Measurements from ENCODE around the gene IFNGR1. TPM values are rescaled to one million over a fixed set of nuclear protein-coding genes. Genes with fewer than 3 reads are reported as not detected.
"Not testable (repeated sequence)": the region's sequence is repeated elsewhere in the genome, so short reads cannot be mapped to it uniquely, and the experiment has no call there.

IFNGR1 gene
- 21.9 and 39.1 TPM in 2 replicates for total RNA-seq (2014; rRNA removed; shearing (Covaris generic))

DNA sequence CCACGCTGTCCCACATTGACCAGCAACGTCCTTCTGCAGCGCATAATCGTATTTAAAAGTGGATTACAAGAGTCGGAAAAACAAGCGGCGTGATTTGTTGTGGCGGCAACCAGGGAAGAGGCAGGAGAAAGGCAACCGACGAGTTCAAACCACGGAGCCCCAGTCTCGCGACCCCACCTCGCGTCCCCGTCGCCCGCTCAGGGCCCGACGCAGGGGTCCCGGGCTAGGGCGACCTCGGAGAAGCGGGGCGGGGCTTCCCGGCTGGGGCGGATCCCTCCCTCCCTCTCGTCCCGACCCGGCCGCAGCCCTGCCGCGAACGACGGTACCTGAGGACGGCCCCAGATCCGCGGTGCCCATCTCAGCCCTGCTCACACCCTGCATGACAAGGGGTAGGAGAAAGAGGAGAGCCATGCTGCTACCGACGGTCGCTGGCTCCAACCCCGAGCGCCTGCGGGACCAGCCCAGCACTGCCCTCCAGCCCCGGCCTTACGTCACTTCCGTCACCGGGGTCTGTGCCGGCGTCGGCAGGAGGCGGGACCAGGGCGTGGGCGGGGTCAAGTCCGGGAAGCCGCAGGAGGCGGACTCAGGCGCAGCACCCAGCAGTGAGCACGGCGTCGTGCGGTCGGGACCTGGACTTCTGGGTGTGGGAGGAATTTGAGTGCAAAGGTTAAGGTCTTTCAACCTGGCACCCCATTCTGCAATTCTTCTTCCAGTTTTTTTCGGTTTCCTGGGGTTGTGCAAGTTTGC is at the start of gene IFNGR1:
Gene IFNGR1, minus strand, starts transcription at position 469 of the 747 bp plus-strand sequence. Its CDS starts 58 bp downstream, at position 411.
- peak; percentile 82 for DNase-seq (ENCODE audit: low spot score)

GRCh38 chr6:137268911-137269310 is 49.7 kb upstream of the IFNGR1 start:
- DNase-seq (ENCODE audit: low spot score) = no peak

DNA sequence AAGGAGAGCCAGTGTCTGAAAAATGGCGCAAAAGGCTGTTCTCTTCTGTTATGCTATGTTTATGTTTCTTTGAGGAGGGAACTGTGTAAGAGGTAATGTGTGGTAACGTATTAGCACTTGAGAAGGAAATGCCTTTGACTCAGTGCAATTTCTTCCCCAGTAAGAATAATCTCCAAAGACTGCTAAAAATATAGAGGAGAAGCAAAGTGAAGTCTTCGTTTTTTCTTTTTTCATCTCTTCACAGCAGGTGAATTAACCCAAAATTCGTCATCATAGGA is 47.1 kb upstream of the IFNGR1 start:
- peak; percentile 17 for DNase-seq (ENCODE audit: low spot score)

DNA sequence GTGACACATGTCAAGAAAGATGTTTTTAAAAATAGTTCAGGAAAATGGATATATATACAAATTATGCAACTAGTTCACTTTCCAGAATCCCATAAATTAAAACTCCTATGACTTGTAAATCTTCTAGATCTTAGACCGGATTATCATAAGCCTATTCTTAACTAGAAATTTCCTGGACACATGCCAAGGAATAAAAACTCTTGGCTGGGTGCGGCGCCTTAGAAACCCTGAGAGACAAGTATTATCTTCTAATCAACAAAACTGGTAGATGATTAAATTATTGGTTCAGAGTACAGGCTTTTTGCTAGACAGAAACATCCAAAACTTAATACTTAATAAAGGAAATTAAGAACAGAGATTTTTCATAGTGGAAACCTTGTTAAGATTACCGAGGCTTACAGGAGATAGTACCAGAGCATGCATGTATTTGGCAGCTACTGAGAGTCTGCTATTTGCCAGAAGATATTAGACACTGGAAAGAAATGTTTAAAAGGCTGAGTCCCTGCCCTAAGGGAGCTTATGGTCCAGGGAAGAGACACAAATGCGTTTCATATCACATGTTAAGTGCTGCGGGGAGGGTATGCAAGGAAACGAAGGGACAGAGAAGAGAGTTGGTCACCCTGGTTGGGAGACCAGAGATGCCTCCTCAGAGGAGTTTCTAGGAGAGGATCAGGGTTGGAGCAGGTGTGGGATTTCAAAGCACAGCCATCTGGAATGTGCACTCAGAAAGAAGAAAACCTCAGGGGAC is 46.5 kb upstream of the IFNGR1 start:
- DNase-seq (ENCODE audit: low spot score) = no peak

DNA sequence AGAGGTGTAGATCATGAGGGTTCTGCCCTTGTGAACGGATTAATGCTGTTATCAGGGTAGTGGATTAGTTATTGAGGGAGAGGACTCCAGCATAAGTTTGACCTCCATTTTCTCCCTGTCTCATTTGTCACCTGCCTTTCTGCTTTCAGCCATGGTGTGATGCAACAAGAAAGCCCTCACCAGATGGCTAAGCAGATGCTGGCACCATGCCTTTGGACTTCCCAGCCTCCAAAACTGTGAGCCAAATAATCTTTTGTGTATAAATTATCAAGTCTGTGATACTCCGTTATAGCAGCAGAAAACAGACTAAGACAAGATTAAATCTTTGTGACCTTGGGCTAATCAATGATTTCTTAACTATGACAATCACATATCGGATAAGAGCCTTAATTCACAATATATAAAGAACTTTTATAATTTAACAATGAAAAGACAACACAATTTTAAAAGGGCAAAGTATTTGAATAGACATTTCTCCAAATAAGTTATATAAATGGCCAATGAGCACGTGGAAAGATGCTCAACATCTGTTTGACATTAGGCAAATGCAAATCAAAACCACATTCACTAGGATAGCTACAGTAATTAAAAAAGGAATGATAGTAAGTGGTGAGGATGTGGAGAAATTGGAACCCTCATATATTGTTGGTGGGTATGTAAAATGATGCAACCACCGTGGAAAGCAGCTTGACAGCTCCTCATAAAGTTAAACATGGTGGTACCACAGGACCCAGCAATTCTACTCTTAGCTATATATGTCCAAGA is 45.3 kb upstream of the IFNGR1 start:
- no peak for DNase-seq (ENCODE audit: low spot score)

DNA sequence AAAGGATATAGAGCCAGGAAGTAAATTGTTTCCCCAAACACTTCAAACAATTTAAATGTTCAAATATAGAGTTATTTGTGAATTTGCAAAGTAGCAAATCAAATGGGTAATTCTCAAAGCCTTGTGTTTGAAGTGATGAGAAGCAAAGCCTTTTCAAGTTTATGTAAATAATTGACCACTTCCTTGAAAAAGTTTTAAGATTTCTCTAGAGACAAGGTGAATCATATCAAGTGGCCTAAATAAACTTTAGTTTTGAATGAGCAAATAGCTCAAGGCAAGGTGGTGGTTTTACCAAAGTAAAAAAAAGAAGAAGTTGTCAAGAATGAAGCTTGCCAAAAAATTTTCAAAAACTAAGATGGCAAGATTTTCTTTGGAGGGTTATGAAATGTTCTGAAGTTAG is 42.6 kb upstream of the IFNGR1 start:
- DNase-seq (ENCODE audit: low spot score) = peak; percentile 48

GRCh38 chr6:137261361-137261760 is 42.2 kb upstream of the IFNGR1 start:
- peak; percentile 52 for DNase-seq (ENCODE audit: low spot score)

GRCh38 chr6:137260217-137260616 is 41.0 kb upstream of the IFNGR1 start:
- DNase-seq (ENCODE audit: low spot score) = no peak

DNA sequence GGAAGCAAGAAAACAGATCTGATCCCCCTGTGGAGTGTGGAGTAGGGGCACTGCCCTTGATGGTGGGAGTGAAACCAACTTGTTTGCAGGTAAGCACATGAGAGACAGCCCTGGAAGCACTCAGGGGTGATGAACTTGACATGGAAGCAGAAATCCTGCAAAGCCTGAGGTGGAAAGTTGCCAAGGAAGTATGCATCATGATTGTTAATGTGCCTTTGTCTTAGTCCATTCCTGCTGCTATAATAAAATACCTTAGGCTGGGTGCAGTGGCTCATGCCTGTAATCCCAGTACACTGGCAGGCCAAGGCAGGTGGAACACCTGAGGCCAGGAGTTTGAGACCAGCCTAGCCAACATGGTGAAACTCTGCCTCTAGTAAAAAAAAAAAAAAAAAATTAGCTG is 40.2 kb upstream of the IFNGR1 start:
- no peak for DNase-seq (ENCODE audit: low spot score)

DNA sequence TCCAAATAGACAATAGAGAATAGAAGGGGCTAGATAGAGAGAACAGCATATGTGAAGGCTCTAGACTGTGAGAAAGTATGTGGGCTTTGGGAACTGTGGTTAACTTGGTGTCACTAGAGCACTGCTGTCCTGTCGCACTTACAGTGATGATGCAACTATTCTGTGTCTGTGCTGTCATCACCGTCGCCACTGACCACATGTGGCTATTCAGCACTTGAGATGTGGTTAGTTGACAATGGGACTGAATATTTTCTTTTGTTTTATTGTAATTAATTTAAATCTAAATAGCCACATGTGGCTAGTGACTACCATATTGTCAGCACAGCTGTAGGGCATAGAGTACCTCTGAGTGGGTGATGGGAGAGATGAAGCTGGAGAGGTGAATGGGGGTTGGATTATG is 39.0 kb upstream of the IFNGR1 start:
- peak; percentile 56 for DNase-seq (ENCODE audit: low spot score)

- DNase-seq (ENCODE audit: low spot score) = no peak
Observed at GRCh38 chr6:137256350-137257103, 37.3 kb upstream of the IFNGR1 start.

DNA sequence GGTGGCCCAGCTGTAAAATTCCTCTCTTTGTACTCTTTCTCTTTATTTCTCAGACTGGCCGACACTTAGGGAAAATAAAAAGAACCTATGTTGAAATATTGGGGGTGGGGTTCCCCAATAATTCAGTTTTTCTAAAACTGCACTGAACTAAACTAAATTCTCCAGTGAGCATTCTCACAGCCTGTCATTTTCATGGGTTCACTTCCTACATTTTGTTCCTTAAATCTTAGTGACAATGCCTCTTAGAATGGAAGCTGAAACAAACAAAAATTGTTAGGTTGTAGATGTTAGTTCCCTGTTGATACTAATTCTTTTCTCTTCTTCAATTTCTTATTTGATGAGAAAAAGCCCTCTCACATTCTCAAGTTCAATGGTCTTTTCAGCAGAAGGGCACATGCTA is 35.8 kb upstream of the IFNGR1 start:
- DNase-seq (ENCODE audit: low spot score) = no peak

DNA sequence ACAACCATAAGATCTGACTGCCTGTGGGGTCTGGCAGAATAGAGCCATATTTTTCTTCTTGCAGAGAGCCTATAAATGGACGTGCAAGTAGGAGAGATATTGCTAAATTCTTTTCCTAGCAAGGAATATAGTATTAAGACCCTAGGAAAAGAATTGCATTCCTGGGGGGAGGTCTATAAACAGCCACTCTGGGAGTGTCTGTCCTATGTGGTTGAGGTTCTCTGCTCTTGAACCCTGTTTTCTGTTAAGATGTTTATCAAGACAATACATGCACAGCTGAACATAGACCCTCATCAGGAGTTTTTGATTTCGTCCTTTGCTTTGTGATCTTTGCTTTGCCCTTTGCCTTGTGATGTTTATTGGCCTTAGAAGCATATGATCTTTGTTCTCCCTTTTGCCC is 35.2 kb upstream of the IFNGR1 start:
- DNase-seq (ENCODE audit: low spot score) = not testable (repeated sequence)

- DNase-seq (ENCODE audit: low spot score) = no peak
Observed at GRCh38 chr6:137248702-137249101, 29.5 kb upstream of the IFNGR1 start.

DNA sequence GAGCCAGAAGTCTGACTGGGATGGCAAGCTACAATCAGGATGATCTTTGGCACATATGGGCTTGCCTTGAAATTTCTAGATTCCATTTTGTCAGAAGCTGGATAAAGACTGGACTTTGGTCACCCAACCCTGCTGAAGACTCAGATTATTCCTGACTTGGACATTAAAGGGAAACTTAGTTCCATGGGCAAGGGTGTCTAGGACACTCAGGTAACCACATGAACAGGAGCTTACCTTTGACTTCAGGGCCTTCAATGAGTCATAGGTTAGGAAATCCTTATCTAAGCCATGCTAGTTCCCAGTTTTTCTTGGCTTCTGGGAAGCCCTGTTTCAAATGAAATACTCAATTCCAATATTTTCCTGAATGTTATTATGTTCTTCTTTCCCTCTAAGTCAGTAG is 28.5 kb upstream of the IFNGR1 start:
- DNase-seq (ENCODE audit: low spot score) = no peak

DNA sequence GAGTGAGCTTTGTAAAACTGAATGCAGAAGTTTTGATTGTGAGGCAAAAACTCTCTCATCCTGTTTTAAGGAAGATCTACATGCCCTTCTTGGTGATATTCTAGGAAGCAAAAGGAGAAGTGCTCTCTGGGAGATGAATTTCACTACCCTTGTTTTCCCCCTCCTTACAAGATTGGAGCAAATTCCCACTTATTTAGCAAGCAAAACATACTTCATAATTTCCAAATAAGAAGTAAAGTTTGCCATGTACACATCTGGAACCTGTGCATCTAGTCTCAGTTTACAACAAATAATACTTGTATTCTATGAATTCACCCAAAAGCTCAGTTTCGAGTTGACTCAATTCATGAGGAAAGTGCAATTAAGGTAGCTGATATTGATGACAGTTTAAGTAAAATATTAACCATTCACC is 27.6 kb upstream of the IFNGR1 start:
- DNase-seq (ENCODE audit: low spot score) = no peak

DNA sequence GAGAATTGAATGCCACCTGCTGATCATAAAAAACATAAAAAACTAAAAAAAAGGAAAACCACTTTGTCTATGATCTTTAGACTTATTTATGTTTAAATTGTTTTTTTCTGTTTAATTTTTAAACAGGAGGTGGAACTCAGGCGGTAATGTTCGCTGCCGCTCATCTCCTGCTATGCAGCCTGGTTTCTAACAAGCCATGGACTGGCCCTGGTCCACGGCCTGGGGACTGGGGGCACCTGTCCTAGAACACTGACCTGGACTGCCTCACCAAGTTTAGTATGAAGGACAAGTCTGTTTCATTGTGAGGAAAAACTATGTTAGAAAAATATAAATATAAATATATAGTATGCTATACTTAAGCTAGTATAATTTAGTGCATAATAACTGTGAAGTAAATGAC is 27.0 kb upstream of the IFNGR1 start:
- DNase-seq (ENCODE audit: low spot score) = no peak

DNA sequence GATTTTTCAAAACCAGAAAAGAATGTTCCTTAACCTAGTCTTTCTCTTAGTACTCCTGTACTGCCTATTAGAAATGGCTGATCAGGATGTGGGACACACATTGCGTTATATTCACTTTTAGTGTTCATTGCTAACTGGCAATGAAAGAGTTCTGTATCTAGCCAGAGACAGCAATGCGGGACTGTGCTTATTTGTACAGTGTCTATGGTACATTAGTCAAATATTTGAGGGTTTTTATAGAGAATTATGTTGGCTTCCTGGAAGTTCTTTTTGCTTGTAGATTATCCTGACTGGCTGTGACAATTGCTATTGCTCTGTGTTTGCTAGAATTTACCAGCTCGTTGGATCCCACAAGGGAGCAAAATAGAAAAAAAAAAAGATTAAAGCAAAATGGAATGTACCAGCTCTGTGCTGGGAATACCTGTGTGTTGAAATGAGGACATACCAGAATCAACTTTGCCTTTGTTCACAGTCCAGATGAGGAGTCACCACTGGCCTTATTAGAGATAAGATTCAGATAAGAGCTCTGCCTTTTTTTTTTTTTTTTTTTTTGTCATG is 22.4 kb upstream of the IFNGR1 start:
- peak; percentile 63 for DNase-seq (ENCODE audit: low spot score)

- peak; percentile 79 for DNase-seq (ENCODE audit: low spot score)
Observed at GRCh38 chr6:137240168-137240567, 21.0 kb upstream of the IFNGR1 start.

GRCh38 chr6:137237413-137238170 is 18.4 kb upstream of the IFNGR1 start:
- DNase-seq (ENCODE audit: low spot score) = peak; percentile 60
